AG04449 (cell line): ENCODE results near the gene TUBB2B.

ENCODE experiments used
- CTCF ChIA-PET: fragments of 350-600 bp; formaldehyde crosslinking; extraction: SDS; loops from one replicate; lab custom pipeline; 2021; ENCODE audit warnings: antibody characterized with exemption; lab: Yijun Ruan, JAX
- POLR2A ChIA-PET: fragments of 400-600, 350-600 bp; formaldehyde crosslinking; extraction: SDS; loops from one replicate; lab custom pipeline; 2020; ENCODE audit warnings: antibody characterized with exemption, inconsistent platforms; lab: Yijun Ruan, JAX
- DNase-seq: peaks from one replicate; pipeline ENCODE4 v3.0.0-alpha.2; 2010; ENCODE audit warnings: low read depth, low spot score
- H3K4me3 ChIP-seq: 2 replicates; pipeline ENCODE4 v1.5.1; 2011; ENCODE audit warnings: low read depth, mild to moderate bottlenecking, control low read depth, low read length
- TF ChIP-seq, protein P1 (sequence below): IDR thresholded peaks from one replicate; pipeline ENCODE4 v1.5.1; 2011; ENCODE audit warnings: mild to moderate bottlenecking, moderate library complexity, low read length, control low read depth, inconsistent platforms; ENCODE audit not compliant: insufficient read depth; ENCODE audit errors: missing control alignments

TUBB2B gene

DNA sequence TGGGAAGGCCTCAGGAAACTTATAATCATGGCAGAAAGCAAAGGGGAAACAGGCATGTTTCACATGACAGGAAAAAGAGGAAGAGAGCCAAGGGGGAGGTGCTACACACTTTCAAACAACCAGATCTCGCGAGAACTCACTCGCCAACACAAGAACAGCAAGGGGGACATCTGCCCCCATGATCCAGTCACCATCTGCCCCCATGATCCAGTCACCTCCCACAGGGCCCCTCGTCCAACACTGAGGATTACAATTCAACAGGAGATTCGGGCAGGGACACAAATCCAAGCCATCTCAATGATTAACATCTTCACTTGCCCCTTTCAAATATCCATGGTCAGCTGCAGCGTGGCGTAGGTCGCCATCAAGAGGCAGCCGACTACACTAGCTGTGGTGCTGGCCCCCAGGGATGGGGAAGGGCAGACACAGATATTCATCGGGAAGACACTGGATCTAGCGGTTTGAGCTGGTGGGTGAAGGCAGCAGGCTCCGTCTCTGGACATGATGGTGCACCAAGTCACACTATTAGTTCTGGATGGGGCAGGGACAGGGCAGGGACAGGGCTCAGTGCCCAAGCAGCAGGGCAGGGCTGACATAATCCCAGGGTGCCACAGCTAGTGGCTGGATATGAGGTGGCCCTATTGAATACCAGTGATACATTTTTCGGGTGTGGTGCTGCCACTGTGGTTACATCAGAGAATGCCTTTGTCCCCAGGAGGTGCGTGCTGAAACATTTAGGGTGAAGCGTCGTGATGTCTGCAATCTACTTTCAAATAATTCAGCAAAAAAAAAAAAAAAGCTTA lies 31.6 kb downstream of the TUBB2B start:
- POLR2A ChIA-PET = no interaction called here

DNA sequence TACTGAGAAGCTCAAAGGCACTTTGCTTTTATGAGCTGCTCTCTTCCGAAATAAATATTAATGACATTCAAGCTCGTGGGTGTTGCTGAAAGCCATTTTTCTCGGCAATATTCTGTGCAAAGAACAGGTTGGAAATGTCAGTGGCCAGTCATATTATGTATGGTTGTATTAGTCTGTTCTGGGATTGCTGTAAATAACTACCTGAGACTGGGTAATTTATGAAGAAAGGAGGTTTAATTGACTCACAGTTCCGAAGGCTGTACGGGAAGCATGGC lies 32.1 kb downstream of the TUBB2B start:
- no peak overlapping the region for H3K4me3 ChIP-seq
- ChIA-PET POLR2A (no interaction called here), CTCF (no interaction called here)
- no peak for DNase-seq
- TF ChIP-seq, protein P1, sequence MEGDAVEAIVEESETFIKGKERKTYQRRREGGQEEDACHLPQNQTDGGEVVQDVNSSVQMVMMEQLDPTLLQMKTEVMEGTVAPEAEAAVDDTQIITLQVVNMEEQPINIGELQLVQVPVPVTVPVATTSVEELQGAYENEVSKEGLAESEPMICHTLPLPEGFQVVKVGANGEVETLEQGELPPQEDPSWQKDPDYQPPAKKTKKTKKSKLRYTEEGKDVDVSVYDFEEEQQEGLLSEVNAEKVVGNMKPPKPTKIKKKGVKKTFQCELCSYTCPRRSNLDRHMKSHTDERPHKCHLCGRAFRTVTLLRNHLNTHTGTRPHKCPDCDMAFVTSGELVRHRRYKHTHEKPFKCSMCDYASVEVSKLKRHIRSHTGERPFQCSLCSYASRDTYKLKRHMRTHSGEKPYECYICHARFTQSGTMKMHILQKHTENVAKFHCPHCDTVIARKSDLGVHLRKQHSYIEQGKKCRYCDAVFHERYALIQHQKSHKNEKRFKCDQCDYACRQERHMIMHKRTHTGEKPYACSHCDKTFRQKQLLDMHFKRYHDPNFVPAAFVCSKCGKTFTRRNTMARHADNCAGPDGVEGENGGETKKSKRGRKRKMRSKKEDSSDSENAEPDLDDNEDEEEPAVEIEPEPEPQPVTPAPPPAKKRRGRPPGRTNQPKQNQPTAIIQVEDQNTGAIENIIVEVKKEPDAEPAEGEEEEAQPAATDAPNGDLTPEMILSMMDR = no peak

More for the DNA sequence above, 31.6 kb downstream of the TUBB2B start:
- DNase-seq = no peak
- no peak overlapping the region for H3K4me3 ChIP-seq
- TF ChIP-seq, protein P1 = no peak
- CTCF ChIA-PET = no interaction called here

DNA sequence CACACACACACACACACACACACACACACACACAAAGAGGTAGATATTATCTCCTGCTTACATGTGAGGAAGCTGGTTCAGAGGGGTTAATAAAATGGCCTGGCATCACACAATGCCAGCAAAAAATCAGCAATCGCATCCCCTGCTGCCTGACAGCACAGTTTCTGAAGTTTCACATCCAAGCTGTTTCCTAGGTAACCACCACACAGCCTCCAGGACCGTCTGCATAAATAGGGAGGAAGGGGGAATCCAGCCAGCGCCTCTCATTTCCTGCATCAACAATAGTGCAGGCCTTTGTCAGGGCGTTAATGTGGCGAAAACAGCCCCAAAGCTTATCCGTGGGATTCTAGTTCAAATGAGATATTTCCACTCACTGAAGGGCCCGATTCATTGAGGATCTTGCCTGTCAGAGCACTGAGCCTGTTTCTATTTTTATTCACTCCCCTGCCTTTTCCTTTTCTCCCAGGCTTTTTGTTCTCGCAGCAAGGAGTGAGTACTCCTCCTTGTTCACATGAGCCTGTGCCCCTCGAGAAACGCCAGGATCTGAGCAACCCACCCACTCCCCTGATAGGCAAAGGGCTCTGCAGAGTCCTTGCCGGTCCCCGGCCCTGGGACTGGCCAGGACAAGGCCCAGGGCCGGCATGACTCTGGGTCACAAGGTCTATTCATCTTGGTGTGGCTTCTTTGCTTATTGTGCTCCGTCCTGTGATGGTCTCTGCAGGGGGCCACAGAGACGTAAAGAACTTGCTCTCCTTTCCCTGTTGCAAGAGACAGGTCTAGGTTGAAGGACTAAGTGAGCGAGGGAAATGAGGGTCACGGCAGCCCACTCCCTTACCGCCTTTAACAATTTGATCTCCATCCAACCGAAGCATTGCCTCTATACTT lies 32.7 kb downstream of the TUBB2B start:
- DNase-seq = no peak
- H3K4me3 ChIP-seq = no peak overlapping the region
- POLR2A ChIA-PET = interaction anchor here (1.0 kb wide), 1 partner anchor 37 kb away, joined by 3 read pairs; the partner anchor contains the start of gene TUBB2A
- CTCF ChIA-PET = interaction anchor here (1.1 to 1.6 kb wide), 2 partner anchors 8 to 57 kb away, joined by 3 to 5 read pairs; no protein-coding TSS in a partner anchor
- TF ChIP-seq, protein P1 = no peak

DNA sequence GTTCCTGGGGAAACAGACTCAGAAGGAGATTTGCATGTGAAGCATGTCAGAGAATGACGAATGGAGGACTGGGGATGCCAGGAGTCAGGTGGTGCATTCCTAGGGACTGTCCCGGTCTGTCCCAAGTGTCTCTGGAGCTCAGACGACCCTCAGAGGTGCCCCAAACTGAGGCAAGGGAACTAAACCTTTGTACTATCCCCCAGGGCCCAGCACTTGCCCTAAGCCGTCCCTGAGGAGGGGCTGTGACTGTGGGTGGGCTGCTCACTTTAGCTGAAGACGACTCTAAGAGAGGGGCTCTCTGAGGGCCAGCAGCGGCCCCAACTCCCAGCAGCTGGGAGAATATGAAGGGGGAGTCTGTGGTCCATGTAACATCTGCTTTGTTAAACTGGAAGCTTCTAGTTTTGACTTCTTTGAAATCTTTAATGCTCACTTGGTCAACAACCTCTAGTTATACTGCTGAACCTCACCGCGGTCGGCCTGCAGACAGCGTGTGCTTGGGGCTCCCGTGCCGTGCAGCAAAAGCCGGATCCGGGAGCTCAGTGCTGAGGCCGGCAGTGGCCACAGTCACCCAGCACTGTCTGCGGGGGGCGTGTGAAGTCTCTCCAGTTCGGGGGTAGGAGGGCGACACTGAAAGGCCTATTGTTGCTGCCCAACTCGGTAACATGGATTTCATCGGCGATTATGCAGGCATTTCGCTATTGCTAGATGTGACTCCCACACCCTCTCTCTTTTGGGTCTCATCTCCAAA lies 34.2 kb downstream of the TUBB2B start:
- TF ChIP-seq, protein P1 = no peak
- no peak for DNase-seq
- POLR2A ChIA-PET = no interaction called here
- CTCF ChIA-PET = interaction anchor here (1.1 to 1.6 kb wide), 2 partner anchors 10 to 12 kb away, joined by 3 to 5 read pairs; no protein-coding TSS in a partner anchor
- H3K4me3 ChIP-seq = no peak overlapping the region

DNA sequence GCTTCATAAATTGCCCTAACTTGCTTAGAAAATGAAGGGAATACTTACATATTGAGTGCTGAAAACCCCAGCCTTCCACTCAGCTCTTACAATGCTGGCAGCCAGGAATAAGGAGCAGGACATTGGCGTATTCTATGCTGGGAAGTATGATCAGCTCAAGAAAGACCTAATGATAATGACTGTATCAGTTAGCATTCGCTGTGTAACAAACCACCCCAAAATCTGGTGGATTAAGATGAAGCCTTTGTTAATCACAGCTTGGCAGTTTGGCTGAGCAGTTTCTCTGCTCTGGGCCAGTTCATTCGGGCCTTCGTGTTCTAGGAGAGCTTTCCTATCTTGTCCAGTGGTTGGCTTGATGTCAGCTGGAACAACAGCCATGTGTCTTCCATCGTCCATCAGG lies 36.7 kb downstream of the TUBB2B start:
- ChIA-PET POLR2A (no interaction called here), CTCF (interaction anchor here (0.7 to 0.8 kb wide), 2 partner anchors 10 to 34 kb away, joined by 3 to 4 read pairs; partner anchors contain the start of gene TUBB2A)
- H3K4me3 ChIP-seq = no peak overlapping the region
- TF ChIP-seq, protein P1 = no peak
- DNase-seq = no peak
